ENCODE data around the gene ADCY4. TPM values are rescaled to one million over a fixed set of nuclear protein-coding genes. Genes with fewer than 3 reads are reported as not detected.

The ADCY4 gene
- total RNA-seq, 6 experiments from 2014 or later, result 2.3 to 7.2 (median 3.9) TPM

- peak overlapping the region in 1 of 3 donors; percentile 20 for H3K27ac ChIP-seq
- no peaks in the 10 kb centered on the region for H3K27me3 ChIP-seq
- no peaks in the 10 kb centered on the region for H3K9me3 ChIP-seq
- ATAC-seq (no peak), DNase-seq (no peak)
- no peak for TF ChIP-seq POLR2A (IDR thresholded peaks at IDR 0.05)
- TF ChIP-seq CTCF (IDR thresholded peaks at IDR 0.05), result no peak
- H3K4me3 ChIP-seq, result no peak overlapping the region
- intact Hi-C loops (cut with DNase I), result no loop called here
- H3K4me1 ChIP-seq, result peaks cover 0 to 31% (median 9%) of the 10 kb centered on the region in 4 donors
- WGBS (ENCODE audit: insufficient coverage, low coverage, low lambda C conversion rate, missing lambda C conversion rate), result 65% methylated on average over 4 of the region's 10 CpGs
- no peaks in the 10 kb centered on the region for H3K36me3 ChIP-seq
Measured at GRCh38 chr14:24315243-24315806, 19.5 kb downstream of the ADCY4 start.

GRCh38 chr14:24314377-24315193, 20.3 kb downstream of the ADCY4 start:
- peak overlapping the region in 1 of 3 donors; percentile 20 for H3K27ac ChIP-seq
- no peaks in the 10 kb centered on the region for H3K36me3 ChIP-seq
- no peak overlapping the region for H3K4me3 ChIP-seq
- no peak for TF ChIP-seq POLR2A (IDR thresholded peaks at IDR 0.05)
- TF ChIP-seq CTCF (IDR thresholded peaks at IDR 0.05), result no peak
- WGBS (ENCODE audit: insufficient coverage, low coverage, low lambda C conversion rate, missing lambda C conversion rate), result 44% methylated on average over 5 of the region's 5 CpGs
- H3K9me3 ChIP-seq, result no peaks in the 10 kb centered on the region
- DNase-seq (peak in 1 of 3 donors; percentile 82), ATAC-seq (peak in 1 of 4 donors; percentile 2)
- H3K4me1 ChIP-seq, result peaks cover 0 to 39% (median 16%) of the 10 kb centered on the region in 4 donors
- intact Hi-C loops (cut with DNase I), result no loop called here
- no peaks in the 10 kb centered on the region for H3K27me3 ChIP-seq

GRCh38 chr14:24313913-24314312, 21.0 kb downstream of the ADCY4 start:
- Histone ChIP-seq H3K27ac (peak overlapping the region in 2 of 3 donors; percentile 37 to 80), H3K4me1 (peaks cover 0 to 46% (median 21%) of the 10 kb centered on the region in 4 donors)
- WGBS (ENCODE audit: insufficient coverage, low coverage, low lambda C conversion rate, missing lambda C conversion rate), result no CpG with 5 or more reads among the region's 2 CpGs

More at GRCh38 chr14:24313913-24314312, 21.0 kb downstream of the ADCY4 start:
- intact Hi-C loops (cut with DNase I), result no loop called here
- ATAC-seq (no peak), DNase-seq (peak in 1 of 3 donors; percentile 55)
- Histone ChIP-seq H3K36me3 (no peaks in the 10 kb centered on the region), H3K4me3 (no peak overlapping the region), H3K27me3 (no peaks in the 10 kb centered on the region), H3K9me3 (no peaks in the 10 kb centered on the region)
- TF ChIP-seq CTCF (IDR thresholded peaks at IDR 0.05) (no peak), POLR2A (IDR thresholded peaks at IDR 0.05) (no peak)

Data from right lobe of liver (tissue), 6 donors.